Prostate gland (tissue), 2 donors: ENCODE data around the gene SOX9. TPM values are rescaled to one million over a fixed set of nuclear protein-coding genes. Genes with fewer than 3 reads are reported as not detected.

Source experiments
- DNase-seq: peaks from one replicate; pipeline ENCODE4 v3.0.0-alpha.2; 2019; ENCODE audit warnings: low spot score
- H3K27ac ChIP-seq, 2 donors: fragments of 200-600 bp; sonication (generic); 2 replicates each; pipeline ENCODE4 v1.5.1; 2017 to 2019
- H3K27me3 ChIP-seq: fragments of 200-600 bp; sonication (generic); replicated peaks from 2 replicates; pipeline ENCODE4 v1.5.1; 2019; ENCODE audit not compliant: insufficient read depth
- H3K36me3 ChIP-seq, 2 donors: fragments of 200-600 bp; sonication (generic); 1 replicate in 1 of 2; 2 replicates in 1 of 2; pipeline versions ENCODE4 v1.5.1 to v1.8.1; 2017 to 2019
- H3K4me1 ChIP-seq: fragments of 200-600 bp; sonication (generic); replicated peaks from 2 replicates; pipeline ENCODE4 v1.5.1; 2019
- H3K4me3 ChIP-seq, 2 donors: fragments of 200-600 bp; sonication (generic); 2 replicates each; pipeline ENCODE4 v1.5.1; 2017 to 2019
- H3K9me3 ChIP-seq: fragments of 200-600 bp; sonication (generic); 2 replicates; pipeline ENCODE4 v1.5.1; 2017
- POLR2A ChIP-seq: fragments of 450-650 bp; IDR thresholded peaks from one replicate; pipeline ENCODE4 v1.6.1; 2016; ENCODE audit warnings: antibody characterized with exemption, mild to moderate bottlenecking
- POLR2AphosphoS5 ChIP-seq: sonication (generic); formaldehyde crosslinking; IDR thresholded peaks from one replicate; pipeline ENCODE4 v1.6.1; 2017; ENCODE audit warnings: antibody characterized with exemption
- WGBS: methylation state at CpG from one replicate; pipeline ENCODE4 v1.1.5; 2018; 5-methylcytosine and 5-hydroxymethylcytosine counted together
- intact Hi-C: fragments of 100-400 bp; cut with DNase I; formaldehyde crosslinking; loops from one replicate; pipeline ENCODE4 v1.14.2; 2022
- total RNA-seq, 2 donors: library from RNA; depleted of rRNA; stranded (reverse); fragments of >200 nt; gene quantifications; one replicate each; pipeline ENCODE4 v1.1.0, GENCODE V29; 2016
- TF ChIP-seq, protein P1 (sequence below), 4 experiments: fragments of 200-600 bp in 2 of 4; fragments of 450-650 bp in 2 of 4; sonication (generic) in 2 of 4; IDR thresholded peaks; 1 replicate in 3 of 4; 2 replicates in 1 of 4; pipeline ENCODE4 v1.5.1; 2016 to 2019; ENCODE audit warnings: antibody characterized with exemption in 4 of 4, mild to moderate bottlenecking in 2 of 4, moderate library complexity in 2 of 4

Gene SOX9
- total RNA-seq, 2 donors from 2014 or later: 92.8 to 204 TPM

DNA sequence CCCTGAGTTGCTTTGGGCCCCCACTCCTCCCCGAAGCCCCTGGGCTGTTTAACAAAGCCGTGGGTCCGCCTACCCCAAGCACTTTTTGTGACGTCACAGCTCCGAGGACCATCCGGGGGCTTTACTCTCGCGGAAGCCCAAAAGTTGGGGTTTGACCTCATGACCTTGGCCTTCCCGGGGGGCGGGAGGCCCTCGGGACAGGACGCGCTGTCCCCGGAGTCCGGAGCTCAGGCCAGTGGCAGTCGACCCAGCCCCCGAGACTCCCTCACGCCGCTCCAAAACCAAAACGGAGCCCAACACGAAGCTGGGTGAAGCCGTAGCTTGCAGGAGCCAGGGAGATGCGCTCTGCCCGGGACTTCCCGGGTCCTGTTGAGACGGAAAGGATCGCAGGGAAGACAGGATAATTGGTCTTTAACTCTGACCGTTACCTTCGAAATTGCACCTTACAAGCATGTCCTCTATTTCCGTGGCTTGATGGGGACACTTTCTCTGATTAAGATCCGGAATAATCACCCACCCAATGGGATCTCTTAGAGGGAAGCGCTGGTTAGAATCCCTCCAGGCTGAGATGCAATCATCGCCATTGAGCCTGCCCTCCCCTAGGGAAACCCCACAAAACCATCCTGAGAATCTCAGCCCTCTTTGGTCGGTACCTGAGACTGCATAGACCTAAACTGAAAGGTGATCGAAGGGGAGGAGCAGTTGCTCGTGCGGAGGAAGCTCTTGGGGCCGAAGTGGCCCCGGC is 4.9 kb upstream of the SOX9 start:
- H3K27ac ChIP-seq: no peak overlapping the region
- WGBS: 71% methylated on average over 39 of the region's 39 CpGs
- H3K36me3 ChIP-seq: no peaks in the 10 kb centered on the region
- no peak for TF ChIP-seq POLR2AphosphoS5
- TF ChIP-seq POLR2A: no peak
- TF ChIP-seq, protein P1, sequence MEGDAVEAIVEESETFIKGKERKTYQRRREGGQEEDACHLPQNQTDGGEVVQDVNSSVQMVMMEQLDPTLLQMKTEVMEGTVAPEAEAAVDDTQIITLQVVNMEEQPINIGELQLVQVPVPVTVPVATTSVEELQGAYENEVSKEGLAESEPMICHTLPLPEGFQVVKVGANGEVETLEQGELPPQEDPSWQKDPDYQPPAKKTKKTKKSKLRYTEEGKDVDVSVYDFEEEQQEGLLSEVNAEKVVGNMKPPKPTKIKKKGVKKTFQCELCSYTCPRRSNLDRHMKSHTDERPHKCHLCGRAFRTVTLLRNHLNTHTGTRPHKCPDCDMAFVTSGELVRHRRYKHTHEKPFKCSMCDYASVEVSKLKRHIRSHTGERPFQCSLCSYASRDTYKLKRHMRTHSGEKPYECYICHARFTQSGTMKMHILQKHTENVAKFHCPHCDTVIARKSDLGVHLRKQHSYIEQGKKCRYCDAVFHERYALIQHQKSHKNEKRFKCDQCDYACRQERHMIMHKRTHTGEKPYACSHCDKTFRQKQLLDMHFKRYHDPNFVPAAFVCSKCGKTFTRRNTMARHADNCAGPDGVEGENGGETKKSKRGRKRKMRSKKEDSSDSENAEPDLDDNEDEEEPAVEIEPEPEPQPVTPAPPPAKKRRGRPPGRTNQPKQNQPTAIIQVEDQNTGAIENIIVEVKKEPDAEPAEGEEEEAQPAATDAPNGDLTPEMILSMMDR (IDR thresholded peaks at IDR 0.05): no peak
- intact Hi-C loops: loop anchor here (10.0 kb wide), 1 partner anchor 1341 kb away; no protein-coding TSS in a partner anchor
- no peak overlapping the region for H3K4me3 ChIP-seq
- H3K27me3 ChIP-seq: no peaks in the 10 kb centered on the region
- peaks cover 3% of the 10 kb centered on the region for H3K4me1 ChIP-seq
- no peak for DNase-seq
- no peaks in the 10 kb centered on the region for H3K9me3 ChIP-seq

DNA sequence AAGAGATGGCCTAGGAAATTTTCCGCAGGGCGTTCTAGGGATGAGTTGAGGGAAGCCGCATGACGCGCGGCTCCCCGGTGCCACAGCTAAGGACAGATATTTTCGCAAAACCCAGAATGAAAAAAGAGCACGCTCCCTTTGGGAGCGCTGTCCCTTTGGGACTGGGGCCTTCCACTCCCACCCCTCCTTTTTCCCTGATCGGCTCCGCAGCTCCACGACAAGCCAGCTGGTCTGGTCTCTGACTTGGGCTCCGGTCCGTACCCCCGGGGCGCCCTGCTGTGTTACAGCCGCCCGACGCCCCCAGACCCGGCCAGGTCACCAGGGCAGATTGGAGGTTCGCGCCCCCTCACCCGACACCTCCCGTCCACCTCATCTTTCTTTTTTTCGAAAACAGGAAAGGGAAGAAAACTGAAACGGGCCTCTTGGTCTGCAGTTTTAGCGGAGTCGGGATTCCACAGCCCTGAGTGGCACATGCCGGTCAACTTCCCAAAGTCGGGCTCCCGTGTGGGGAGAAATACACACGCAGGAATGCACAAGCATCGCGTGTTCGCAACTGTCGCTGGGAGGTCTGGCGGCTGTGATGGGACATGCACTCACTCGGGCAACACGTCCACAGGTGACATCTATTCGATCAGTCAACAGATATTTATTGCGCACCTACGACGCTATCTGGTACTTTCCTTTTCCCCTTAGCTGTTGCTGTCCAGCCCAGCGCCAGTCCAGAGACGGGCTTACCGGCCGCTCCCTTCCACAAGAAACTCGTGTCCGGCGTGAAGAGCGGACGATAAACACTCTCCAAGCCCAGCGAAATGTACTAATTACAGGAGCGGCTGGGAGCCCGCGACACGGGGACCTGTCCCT is 3.9 kb upstream of the SOX9 start:
- intact Hi-C loops: loop anchor here (10.0 kb wide), 1 partner anchor 1342 kb away; no protein-coding TSS in a partner anchor
- no peak overlapping the region for H3K27ac ChIP-seq
- peaks cover 3% of the 10 kb centered on the region for H3K4me1 ChIP-seq
- 32% methylated on average over 58 of the region's 58 CpGs for WGBS
- H3K27me3 ChIP-seq: no peaks in the 10 kb centered on the region
- H3K4me3 ChIP-seq: no peak overlapping the region
- TF ChIP-seq POLR2A (no peak), POLR2AphosphoS5 (no peak)
- TF ChIP-seq, protein P1 (IDR thresholded peaks at IDR 0.05): no peak
- no peaks in the 10 kb centered on the region for H3K9me3 ChIP-seq
- DNase-seq: no peak
- H3K36me3 ChIP-seq: no peaks in the 10 kb centered on the region

DNA sequence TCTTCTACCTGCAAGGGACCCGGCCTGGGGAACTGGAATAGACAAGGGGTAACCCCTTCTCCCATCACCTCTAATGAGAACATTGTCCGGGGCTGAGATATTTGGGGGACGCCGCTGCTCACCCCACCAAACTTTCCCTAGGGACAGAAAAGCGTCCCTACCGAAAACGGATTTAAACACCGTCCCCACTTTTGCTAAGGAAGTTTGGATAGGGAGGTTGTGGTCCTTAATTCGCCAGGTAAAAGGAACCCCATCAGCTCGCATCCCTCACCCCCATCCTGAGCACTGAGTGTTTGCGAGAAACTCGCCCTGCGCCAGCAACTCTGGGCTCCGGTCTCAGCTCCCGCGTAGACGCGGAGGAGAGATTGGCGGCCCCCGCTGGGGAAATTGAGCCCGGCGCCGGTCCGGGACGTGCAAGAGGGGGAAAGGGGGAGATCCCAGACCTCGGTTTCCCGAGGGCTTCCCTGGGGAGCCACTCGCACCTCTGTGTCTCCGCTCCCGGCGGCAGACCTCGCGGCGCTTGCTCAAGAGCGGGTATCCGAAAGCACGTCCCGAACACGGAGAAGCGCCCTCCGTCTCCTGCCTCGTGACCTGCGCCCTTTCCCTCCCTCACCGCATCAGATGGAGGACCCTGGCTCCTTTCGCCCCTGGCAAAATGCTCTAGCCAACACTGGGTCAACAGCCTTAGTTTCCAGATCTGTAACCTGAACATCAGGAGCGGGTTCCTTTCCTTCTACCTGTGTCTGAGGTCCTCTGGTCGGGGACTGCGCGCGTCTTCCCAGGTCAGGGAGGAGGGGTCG is 3.1 kb upstream of the SOX9 start:
- WGBS: 5% methylated on average over 51 of the region's 51 CpGs
- TF ChIP-seq POLR2AphosphoS5 (no peak), POLR2A (no peak)
- TF ChIP-seq, protein P1 (IDR thresholded peaks at IDR 0.05): no peak
- Histone ChIP-seq H3K9me3 (no peaks in the 10 kb centered on the region), H3K4me3 (peak overlapping the region; percentile 3 to 18), H3K27me3 (no peaks in the 10 kb centered on the region), H3K4me1 (peaks cover 3% of the 10 kb centered on the region), H3K36me3 (no peaks in the 10 kb centered on the region), H3K27ac (no peak overlapping the region)
- no peak for DNase-seq
- intact Hi-C loops: loop anchor here (10.0 kb wide), 1 partner anchor 1343 kb away; no protein-coding TSS in a partner anchor

DNA sequence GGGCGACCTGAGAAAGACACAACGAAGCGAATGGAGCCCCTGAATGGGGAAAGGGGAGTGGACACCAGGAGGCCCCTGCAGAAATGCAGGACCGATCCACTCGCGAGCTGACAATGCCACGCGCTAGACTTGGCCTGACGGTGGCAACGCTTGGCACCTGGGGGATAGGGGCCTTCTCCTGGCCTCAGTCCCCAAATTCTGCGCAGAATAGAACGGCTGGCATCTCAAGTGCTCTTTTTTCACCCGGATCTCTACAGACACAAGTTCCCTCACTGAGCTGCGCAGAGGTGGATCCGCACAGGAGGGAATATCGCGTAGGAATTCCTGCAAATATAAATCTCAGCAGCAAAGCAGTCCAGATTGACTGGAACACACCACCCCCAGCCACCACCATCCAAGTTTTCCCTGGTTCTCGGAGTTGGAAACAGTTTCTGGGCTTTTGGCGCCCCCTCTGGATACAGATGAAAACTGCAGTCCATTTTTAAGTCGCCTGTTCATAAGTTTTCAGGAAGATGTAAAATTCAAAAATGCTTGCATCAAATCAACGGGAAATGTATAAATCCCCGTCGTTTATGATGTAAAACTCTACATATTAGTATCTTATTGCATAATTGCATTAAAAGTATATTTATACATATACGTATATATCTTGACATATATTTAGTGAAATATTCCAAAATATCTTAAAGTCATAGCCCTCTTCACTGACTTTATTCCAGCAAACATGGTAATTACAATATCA is 2.3 kb upstream of the SOX9 start:
- Histone ChIP-seq H3K27ac (no peak overlapping the region), H3K4me1 (peaks cover 3% of the 10 kb centered on the region), H3K9me3 (no peaks in the 10 kb centered on the region), H3K4me3 (peak overlapping the region in 1 of 2 donors; percentile 18), H3K36me3 (no peaks in the 10 kb centered on the region), H3K27me3 (no peaks in the 10 kb centered on the region)
- intact Hi-C loops: loop anchor here (10.0 kb wide), 1 partner anchor 1344 kb away; no protein-coding TSS in a partner anchor
- TF ChIP-seq POLR2A (no peak), POLR2AphosphoS5 (peak; percentile 40)
- TF ChIP-seq, protein P1 (IDR thresholded peaks at IDR 0.05): peak; percentile 75 to 85 (median 84)
- 5% methylated on average over 24 of the region's 24 CpGs for WGBS
- DNase-seq: peak; percentile 74
